ENCODE data around the gene CHPT1. TPM values are rescaled to one million over a fixed set of nuclear protein-coding genes. Genes with fewer than 3 reads are reported as not detected.

The CHPT1 gene
- total and polyA plus RNA-seq, 9 of the 15 experiments (the other 6 are each of a cell fraction or from before 2014, with no cell fraction given) = 15.3 to 210 (median 91.9) TPM

DNA sequence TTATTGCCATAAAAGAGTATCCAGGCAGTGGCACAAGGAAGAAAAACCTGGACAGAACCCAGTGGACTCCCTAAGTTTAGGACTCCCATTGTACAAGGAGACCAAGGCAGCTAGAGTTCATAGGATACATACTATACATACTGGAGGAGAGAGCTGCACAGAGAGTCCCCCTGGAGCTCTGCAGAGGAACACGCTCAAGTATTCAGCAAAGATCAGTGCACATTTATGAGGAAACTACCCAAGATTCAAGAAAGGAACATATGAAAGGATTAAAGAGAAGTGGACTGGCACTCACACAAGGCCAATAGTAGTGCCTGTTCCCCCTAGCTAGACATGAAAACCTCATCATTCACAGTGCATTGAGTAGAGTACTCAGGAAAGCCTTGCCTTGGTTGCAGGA, 43.0 kb upstream of the CHPT1 start:
- Histone ChIP-seq H2AFZ (ENCODE audit: low read depth, low read length) (no peak overlapping the region), H3K4me3 (no peak overlapping the region), H3K9me1 (ENCODE audit: control insufficient read depth, insufficient read depth, low read length) (no peaks in the 10 kb centered on the region), H4K20me1 (replicated peaks; ENCODE audit: control insufficient read depth, insufficient read depth, low read length) (no peaks in the 10 kb centered on the region), H3K27me3 (ENCODE audit: control insufficient read depth in 2 of 2, insufficient read depth in 2 of 2, low read length in 2 of 2) (no peaks in the 10 kb centered on the region; a peak in 2 of 5 replicates), H3K4me1 (replicated peaks in 1 of 2; ENCODE audit: control insufficient read depth in 2 of 2, insufficient read depth in 2 of 2, low read length in 2 of 2) (no peaks in the 10 kb centered on the region), H3K4me2 (ENCODE audit: insufficient read depth, low read length) (no peak overlapping the region), H3K36me3 (ENCODE audit: control insufficient read depth, insufficient read depth, low read length) (no peaks in the 10 kb centered on the region), H3K27ac (ENCODE audit: extremely low read depth, low read depth, low read length) (no peak overlapping the region), H3K9me3 (replicated peaks; ENCODE audit: control insufficient read depth, insufficient read depth, low read depth, low read length) (no peaks in the 10 kb centered on the region), H3K9ac (ENCODE audit: insufficient read depth in 1 of 2, low read depth in 2 of 2, low read length in 2 of 2) (no peak overlapping the region), H3K79me2 (ENCODE audit: control insufficient read depth, insufficient read depth, low read length) (no peaks in the 10 kb centered on the region)
- 0% methylated on average over 1 of the region's 1 CpG for WGBS (ENCODE audit: insufficient coverage, low coverage, missing lambda C conversion rate)
- TF ChIP-seq E2F3 (CRISPR knock-in tag; IDR thresholded peaks at IDR 0.05) = no peak
- no peak for TF ChIP-seq SNIP1 (IDR thresholded peaks at IDR 0.05; ENCODE audit: low read depth)
- TF ChIP-seq, protein P1, sequence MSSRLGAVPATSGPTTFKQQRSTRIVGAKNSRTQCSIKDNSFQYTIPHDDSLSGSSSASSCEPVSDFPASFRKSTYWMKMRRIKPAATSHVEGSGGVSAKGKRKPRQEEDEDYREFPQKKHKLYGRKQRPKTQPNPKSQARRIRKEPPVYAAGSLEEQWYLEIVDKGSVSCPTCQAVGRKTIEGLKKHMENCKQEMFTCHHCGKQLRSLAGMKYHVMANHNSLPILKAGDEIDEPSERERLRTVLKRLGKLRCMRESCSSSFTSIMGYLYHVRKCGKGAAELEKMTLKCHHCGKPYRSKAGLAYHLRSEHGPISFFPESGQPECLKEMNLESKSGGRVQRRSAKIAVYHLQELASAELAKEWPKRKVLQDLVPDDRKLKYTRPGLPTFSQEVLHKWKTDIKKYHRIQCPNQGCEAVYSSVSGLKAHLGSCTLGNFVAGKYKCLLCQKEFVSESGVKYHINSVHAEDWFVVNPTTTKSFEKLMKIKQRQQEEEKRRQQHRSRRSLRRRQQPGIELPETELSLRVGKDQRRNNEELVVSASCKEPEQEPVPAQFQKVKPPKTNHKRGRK (tag; IDR thresholded peaks at IDR 0.05) = no peak
- TF ChIP-seq CBFA2T2 (conservative IDR thresholded peaks at IDR 0.05) = no peak
- TF ChIP-seq FOSL1 (tag; conservative IDR thresholded peaks at IDR 0.05) = no peak
- TF ChIP-seq KDM1A (IDR thresholded peaks at IDR 0.05) = no peak
- no peak for TF ChIP-seq PHF21A (IDR thresholded peaks at IDR 0.05; ENCODE audit: borderline replicate concordance, low read depth)
- TF ChIP-seq RBBP5 (IDR thresholded peaks at IDR 0.05; ENCODE audit: borderline replicate concordance, insufficient read depth, low read length, poor library complexity, severe bottlenecking) = no peak
- TF ChIP-seq EZH2 (IDR thresholded peaks at IDR 0.05; ENCODE audit: borderline replicate concordance, low read depth, low read length) = no peak
- no peak for TF ChIP-seq ZNF134 (CRISPR knock-in tag; conservative IDR thresholded peaks at IDR 0.05)
- TF ChIP-seq FOXK1 (CRISPR knock-in tag; IDR thresholded peaks at IDR 0.05; ENCODE audit: borderline replicate concordance) = no peak
- no peak for TF ChIP-seq NELFE (IDR thresholded peaks at IDR 0.05; ENCODE audit: insufficient read depth, insufficient read length)
- TF ChIP-seq ZNF121 (CRISPR knock-in tag; conservative IDR thresholded peaks at IDR 0.05) = no peak
- no peak for TF ChIP-seq MEF2A (IDR thresholded peaks at IDR 0.05; ENCODE audit: control insufficient read depth, low read depth, low read length)
- TF ChIP-seq ARHGAP35 (IDR thresholded peaks at IDR 0.05; ENCODE audit: partially characterized antibody) = no peak
- no peak for DNase-seq (ENCODE audit: extremely low read depth in 1 of 4, low spot score in 3 of 4)
- intact Hi-C loops (cut with micrococcal nuclease) = no loop called here
- ChIA-PET CTCF (ENCODE audit: low intra/inter-chr PET ratio) (no interaction called here), POLR2A (interaction anchor here (0.6 to 1.4 kb wide), 4 partner anchors 12 to 106 kb away, joined by 3 to 6 read pairs (median 4); no protein-coding TSS in a partner anchor)
- ATAC-seq = peak; percentile 75
- in situ Hi-C loops (cut with MboI) = no loop called here
- no peak for FAIRE-seq
- no TSS peak for BruUV-seq (replicated peaks)

All from K562 (cell line).